SJCRH30 (cell line): ENCODE measurements around the gene RRP1. TPM values are rescaled to one million over a fixed set of nuclear protein-coding genes. Genes with fewer than 3 reads are reported as not detected.
"Not testable (repeated sequence)": the region's sequence is repeated elsewhere in the genome, so short reads cannot be mapped to it uniquely, and the experiment has no call there.

Experiments
- DNase-seq, 2 experiments: peaks; one replicate each; pipeline ENCODE4 v3.0.0-alpha.2; 2015 to 2020
- H3K27ac ChIP-seq: fragments of 250-450 bp; sonication (Bioruptor Pico); 2 replicates; pipeline ENCODE4 v1.5.1; 2020; ENCODE audit warnings: mild to moderate bottlenecking, moderate library complexity
- H3K27me3 ChIP-seq: fragments of 250-450 bp; sonication (Bioruptor Pico); 2 replicates; pipeline ENCODE4 v1.5.1; 2020; ENCODE audit warnings: mild to moderate bottlenecking, moderate library complexity
- H3K36me3 ChIP-seq: fragments of 250-450 bp; sonication (Bioruptor Pico); 2 replicates; pipeline ENCODE4 v1.5.1; 2020; ENCODE audit warnings: mild to moderate bottlenecking, moderate library complexity
- H3K4me1 ChIP-seq: fragments of 250-450 bp; sonication (Bioruptor Pico); 2 replicates; pipeline ENCODE4 v1.5.1; 2020; ENCODE audit warnings: mild to moderate bottlenecking, moderate library complexity
- H3K4me3 ChIP-seq: fragments of 250-450 bp; sonication (Bioruptor Pico); 2 replicates; pipeline ENCODE4 v1.5.1; 2020; ENCODE audit warnings: mild to moderate bottlenecking, moderate library complexity
- H3K9me3 ChIP-seq: fragments of 250-450 bp; sonication (Bioruptor Pico); replicated peaks from 2 replicates; pipeline ENCODE4 v1.5.1; 2020; ENCODE audit warnings: mild to moderate bottlenecking, moderate library complexity
- total RNA-seq: library from RNA; depleted of rRNA; stranded (reverse); fragments of >200 nt; shearing (Covaris generic); gene quantifications from 2 replicates; pipeline ENCODE4 v1.2.3, GENCODE V29; 2014

The RRP1 gene
- total RNA-seq, 1 experiment from 2014 or later = 36.2 TPM

GRCh38 chr21:43829575-43830119 lies 40.3 kb downstream of the RRP1 start:
- Histone ChIP-seq H3K4me3 (no peak overlapping the region), H3K27me3 (0 out of 2 replicates have a peak, but pooled peaks cover 4% of the 10 kb centered on the region)

GRCh38 chr21:43832158-43832550 lies 42.8 kb downstream of the RRP1 start:
- no peak overlapping the region for H3K4me3 ChIP-seq
- DNase-seq = no peak
- H3K27me3 ChIP-seq = peaks cover 3% of the 10 kb centered on the region
- no peak overlapping the region for H3K27ac ChIP-seq
- H3K4me1 ChIP-seq = no peaks in the 10 kb centered on the region
- no peaks in the 10 kb centered on the region for H3K9me3 ChIP-seq
- no peaks in the 10 kb centered on the region for H3K36me3 ChIP-seq

More at GRCh38 chr21:43829575-43830119, 40.3 kb downstream of the RRP1 start:
- Histone ChIP-seq H3K4me1 (no peaks in the 10 kb centered on the region; the same call in 1 of the 2 replicates), H3K36me3 (no peaks in the 10 kb centered on the region), H3K9me3 (no peaks in the 10 kb centered on the region), H3K27ac (no peak overlapping the region)
- DNase-seq = no peak

GRCh38 chr21:43832648-43833047 lies 43.3 kb downstream of the RRP1 start:
- no peaks in the 10 kb centered on the region for H3K36me3 ChIP-seq
- no peaks in the 10 kb centered on the region for H3K4me1 ChIP-seq
- H3K4me3 ChIP-seq = no peak overlapping the region
- DNase-seq = no peak
- no peak overlapping the region for H3K27ac ChIP-seq
- H3K9me3 ChIP-seq = no peaks in the 10 kb centered on the region
- peaks cover 3% of the 10 kb centered on the region for H3K27me3 ChIP-seq

GRCh38 chr21:43834146-43834905 lies 44.9 kb downstream of the RRP1 start:
- peaks cover 3% of the 10 kb centered on the region for H3K27me3 ChIP-seq
- no peaks in the 10 kb centered on the region for H3K36me3 ChIP-seq
- H3K9me3 ChIP-seq = no peaks in the 10 kb centered on the region
- DNase-seq = no peak
- no peak overlapping the region for H3K4me3 ChIP-seq
- no peak overlapping the region for H3K27ac ChIP-seq
- H3K4me1 ChIP-seq = no peaks in the 10 kb centered on the region

- H3K4me1 ChIP-seq = no peaks in the 10 kb centered on the region
- no peaks in the 10 kb centered on the region for H3K36me3 ChIP-seq
- peaks cover 3% of the 10 kb centered on the region for H3K27me3 ChIP-seq
- H3K4me3 ChIP-seq = no peak overlapping the region
- no peak overlapping the region for H3K27ac ChIP-seq
- DNase-seq = no peak
- no peaks in the 10 kb centered on the region for H3K9me3 ChIP-seq
Measured at GRCh38 chr21:43835050-43835449, 45.7 kb downstream of the RRP1 start.

- H3K27ac ChIP-seq = no peak overlapping the region
- no peaks in the 10 kb centered on the region for H3K36me3 ChIP-seq
- H3K4me1 ChIP-seq = no peaks in the 10 kb centered on the region
- DNase-seq = no peak
- peaks cover 3% of the 10 kb centered on the region for H3K27me3 ChIP-seq
- H3K4me3 ChIP-seq = no peak overlapping the region
- no peaks in the 10 kb centered on the region for H3K9me3 ChIP-seq
Measured at GRCh38 chr21:43835861-43836260, 46.5 kb downstream of the RRP1 start.

GRCh38 chr21:43836616-43837015 lies 47.2 kb downstream of the RRP1 start:
- H3K36me3 ChIP-seq = no peaks in the 10 kb centered on the region
- peaks cover 3% of the 10 kb centered on the region for H3K27me3 ChIP-seq
- no peaks in the 10 kb centered on the region for H3K9me3 ChIP-seq
- H3K4me1 ChIP-seq = no peaks in the 10 kb centered on the region
- H3K4me3 ChIP-seq = no peak overlapping the region
- DNase-seq = no peak
- H3K27ac ChIP-seq = no peak overlapping the region

GRCh38 chr21:43840259-43840658 lies 50.9 kb downstream of the RRP1 start:
- no peak for DNase-seq
- H3K27me3 ChIP-seq = peaks cover 3% of the 10 kb centered on the region
- no peaks in the 10 kb centered on the region for H3K36me3 ChIP-seq
- no peak overlapping the region for H3K4me3 ChIP-seq
- no peak overlapping the region for H3K27ac ChIP-seq
- H3K4me1 ChIP-seq = no peaks in the 10 kb centered on the region
- H3K9me3 ChIP-seq = no peaks in the 10 kb centered on the region

GRCh38 chr21:43842742-43843141 lies 53.4 kb downstream of the RRP1 start:
- H3K27ac ChIP-seq = no peak overlapping the region
- no peaks in the 10 kb centered on the region; the same call in 1 of the 2 replicates for H3K27me3 ChIP-seq
- H3K9me3 ChIP-seq = no peaks in the 10 kb centered on the region
- no peak for DNase-seq
- H3K36me3 ChIP-seq = no peaks in the 10 kb centered on the region
- H3K4me3 ChIP-seq = no peak overlapping the region
- no peaks in the 10 kb centered on the region for H3K4me1 ChIP-seq

GRCh38 chr21:43844906-43845305 lies 55.5 kb downstream of the RRP1 start:
- not testable (repeated sequence) for DNase-seq, H3K36me3 ChIP-seq, H3K27ac ChIP-seq, H3K4me1 ChIP-seq, H3K4me3 ChIP-seq, H3K27me3 ChIP-seq, H3K9me3 ChIP-seq

GRCh38 chr21:43845386-43845785 lies 56.0 kb downstream of the RRP1 start:
- DNase-seq = no peak
- H3K4me1 ChIP-seq = no peaks in the 10 kb centered on the region
- H3K9me3 ChIP-seq = 0 out of 2 replicates have a peak, but pooled peaks cover 2% of the 10 kb centered on the region
- H3K27me3 ChIP-seq = no peaks in the 10 kb centered on the region
- H3K36me3 ChIP-seq = no peaks in the 10 kb centered on the region
- H3K27ac ChIP-seq = no peak overlapping the region
- H3K4me3 ChIP-seq = no peak overlapping the region

GRCh38 chr21:43846430-43846829 lies 57.1 kb downstream of the RRP1 start:
- DNase-seq = no peak
- no peaks in the 10 kb centered on the region for H3K36me3 ChIP-seq
- no peak overlapping the region for H3K4me3 ChIP-seq
- H3K9me3 ChIP-seq = 0 out of 2 replicates have a peak, but pooled peaks cover 2% of the 10 kb centered on the region
- H3K27me3 ChIP-seq = no peaks in the 10 kb centered on the region
- H3K4me1 ChIP-seq = no peaks in the 10 kb centered on the region
- no peak overlapping the region for H3K27ac ChIP-seq

GRCh38 chr21:43847301-43847700 lies 57.9 kb downstream of the RRP1 start:
- Histone ChIP-seq H3K9me3 (0 out of 2 replicates have a peak, but pooled peaks cover 2% of the 10 kb centered on the region), H3K4me3 (no peak overlapping the region), H3K27ac (no peak overlapping the region), H3K27me3 (no peaks in the 10 kb centered on the region), H3K4me1 (no peaks in the 10 kb centered on the region), H3K36me3 (no peaks in the 10 kb centered on the region)
- DNase-seq = no peak

- H3K9me3 ChIP-seq = 0 out of 2 replicates have a peak, but pooled peaks cover 2% of the 10 kb centered on the region
Measured at GRCh38 chr21:43848771-43849170, 59.4 kb downstream of the RRP1 start.

GRCh38 chr21:43849532-43850299 lies 60.3 kb downstream of the RRP1 start:
- no peaks in the 10 kb centered on the region for H3K36me3 ChIP-seq
- 0 out of 2 replicates have a peak, but pooled peaks cover 2% of the 10 kb centered on the region for H3K9me3 ChIP-seq
- DNase-seq = no peak
- no peaks in the 10 kb centered on the region for H3K27me3 ChIP-seq
- H3K27ac ChIP-seq = no peak overlapping the region
- H3K4me3 ChIP-seq = no peak overlapping the region
- H3K4me1 ChIP-seq = no peaks in the 10 kb centered on the region

More at GRCh38 chr21:43848771-43849170, 59.4 kb downstream of the RRP1 start:
- H3K27ac ChIP-seq = no peak overlapping the region
- no peaks in the 10 kb centered on the region for H3K4me1 ChIP-seq
- no peaks in the 10 kb centered on the region for H3K27me3 ChIP-seq
- no peaks in the 10 kb centered on the region for H3K36me3 ChIP-seq
- H3K4me3 ChIP-seq = no peak overlapping the region
- no peak for DNase-seq
